ENCODE results near the gene AKAP3. TPM values are rescaled to one million over a fixed set of nuclear protein-coding genes. Genes with fewer than 3 reads are reported as not detected.

The AKAP3 gene
- total and polyA plus RNA-seq, 12 donors, result 0.40 to 7.4 (median 2.5) TPM

GRCh38 chr12:4567073-4567881, 81.6 kb downstream of the AKAP3 start:
- no peaks in the 10 kb centered on the region for H3K27me3 ChIP-seq
- H3K4me1 ChIP-seq (replicated peaks in 1 of 2), result no peaks in the 10 kb centered on the region
- intact Hi-C loops (cut with DNase I), result no loop called here
- H3K4me3 ChIP-seq, result no peak overlapping the region
- peak overlapping the region in 2 of 5 donors; percentile 66 to 72 for H3K27ac ChIP-seq
- WGBS, 4 donors, result 67 to 74% (median 70%) methylated on average over 3 of the region's 3 CpGs
- TF ChIP-seq CTCF (IDR thresholded peaks at IDR 0.05), result no peak
- no peak for TF ChIP-seq POLR2A (IDR thresholded peaks at IDR 0.05)
- H3K36me3 ChIP-seq (replicated peaks in 1 of 2), result no peaks in the 10 kb centered on the region
- peak in 2 of 7 donors; percentile 16 to 25 for DNase-seq
- H3K9me3 ChIP-seq (replicated peaks in 1 of 3), result no peaks in the 10 kb centered on the region

- Histone ChIP-seq H3K27me3 (no peaks in the 10 kb centered on the region), H3K4me1 (replicated peaks in 1 of 2) (peaks cover 3 to 7% of the 10 kb centered on the region in 2 donors), H3K9me3 (replicated peaks in 1 of 3) (no peaks in the 10 kb centered on the region), H3K36me3 (replicated peaks in 1 of 2) (no peaks in the 10 kb centered on the region), H3K4me3 (no peak overlapping the region), H3K27ac (peak overlapping the region in 1 of 5 donors; percentile 65)
- 79 to 88% (median 83%) methylated on average over 2 of the region's 2 CpGs for WGBS, 4 donors
- no peak for DNase-seq
- intact Hi-C loops (cut with DNase I), result no loop called here
- no peak for TF ChIP-seq POLR2A (IDR thresholded peaks at IDR 0.05)
- TF ChIP-seq CTCF (IDR thresholded peaks at IDR 0.05), result no peak
Observed at GRCh38 chr12:4566474-4566873, 82.4 kb downstream of the AKAP3 start.

Other genes starting within 250 kb of the AKAP3 start
- gene FGF6, start 203.2 kb downstream of the AKAP3 start, total RNA-seq, result not detected
- gene FGF6, start 203.2 kb downstream of the AKAP3 start, polyA plus RNA-seq, result not detected
- 10 to 100 TPM in 1 of 9 donors, 1 to 10 TPM in 6, under 1 TPM in 1, not detected in 1; 0.55 to 12.1 (median 2.3) TPM for gene RAD51AP1, start 110.2 kb downstream of the AKAP3 start, total RNA-seq
- gene RAD51AP1, start 110.2 kb downstream of the AKAP3 start, polyA plus RNA-seq, result 1 to 10 TPM in 2 of 3 donors, under 1 TPM in 1; 0.57 to 3.2 (median 1.1) TPM
- gene DYRK4, start 86.8 kb downstream of the AKAP3 start, total RNA-seq, result 10 to 100 TPM; 24.2 to 83.1 (median 39.1) TPM
- 100 to 1,000 TPM in 2 of 3 donors, 10 to 100 TPM in 1; 59.7 to 123 (median 120) TPM for gene DYRK4, start 86.8 kb downstream of the AKAP3 start, polyA plus RNA-seq
- 100 to 1,000 TPM in 1 of 9 donors, 10 to 100 TPM in 8; 33.3 to 145 (median 81.4) TPM for gene NDUFA9, start 63 bp upstream of the AKAP3 start, total RNA-seq
- gene NDUFA9, start 63 bp upstream of the AKAP3 start, polyA plus RNA-seq, result 100 to 1,000 TPM in 1 of 3 donors, 10 to 100 TPM in 2; 52.9 to 103 (median 94.4) TPM
- gene GALNT8, start 71.3 kb upstream of the AKAP3 start, total RNA-seq, result 1 to 10 TPM in 3 of 9 donors, under 1 TPM in 4, not detected in 2; 0.04 to 3.1 (median 0.67) TPM
- gene GALNT8, start 71.3 kb upstream of the AKAP3 start, polyA plus RNA-seq, result 1 to 10 TPM; 3.0 to 4.9 (median 4.0) TPM

Measured in adrenal gland (tissue), 12 donors.